ENCODE data around the gene AHSG.

The AHSG gene

DNA sequence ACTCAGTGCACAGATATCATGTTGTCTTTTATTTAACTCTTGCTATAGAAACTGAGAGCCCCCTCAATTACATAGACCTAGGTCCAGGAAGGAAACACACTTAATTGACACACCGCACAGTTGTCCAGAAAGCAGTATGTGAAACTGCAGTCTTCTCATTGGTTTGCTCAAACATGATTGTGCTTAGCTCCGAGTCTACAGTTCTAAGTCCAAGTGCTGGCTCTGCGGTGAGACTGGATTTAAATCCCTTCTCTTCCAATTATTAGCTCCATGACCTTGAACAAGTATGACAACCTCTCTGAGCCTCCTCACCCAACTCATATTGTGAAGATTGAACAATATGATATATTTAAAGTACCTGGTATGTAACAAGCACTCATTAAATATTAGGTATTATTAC is 19.0 kb upstream of the AHSG start:
- Histone ChIP-seq H3K27ac (ENCODE audit: low read depth, low read length) (no peak overlapping the region), H3K79me2 (ENCODE audit: control insufficient read depth, insufficient read depth, low read length, unreplicated experiment) (no peaks in the 10 kb centered on the region), H3K4me1 (ENCODE audit: control insufficient read depth, insufficient read depth, low read length, unreplicated experiment) (peaks cover 9% of the 10 kb centered on the region), H3K4me3 (ENCODE audit: low read depth, low read length) (no peak overlapping the region), H3K27me3 (ENCODE audit: insufficient read depth, low read length) (no peaks in the 10 kb centered on the region), H3K36me3 (ENCODE audit: insufficient read depth, low read length) (no peaks in the 10 kb centered on the region), H2AFZ (ENCODE audit: low read length, unreplicated experiment) (no peak overlapping the region)

DNA sequence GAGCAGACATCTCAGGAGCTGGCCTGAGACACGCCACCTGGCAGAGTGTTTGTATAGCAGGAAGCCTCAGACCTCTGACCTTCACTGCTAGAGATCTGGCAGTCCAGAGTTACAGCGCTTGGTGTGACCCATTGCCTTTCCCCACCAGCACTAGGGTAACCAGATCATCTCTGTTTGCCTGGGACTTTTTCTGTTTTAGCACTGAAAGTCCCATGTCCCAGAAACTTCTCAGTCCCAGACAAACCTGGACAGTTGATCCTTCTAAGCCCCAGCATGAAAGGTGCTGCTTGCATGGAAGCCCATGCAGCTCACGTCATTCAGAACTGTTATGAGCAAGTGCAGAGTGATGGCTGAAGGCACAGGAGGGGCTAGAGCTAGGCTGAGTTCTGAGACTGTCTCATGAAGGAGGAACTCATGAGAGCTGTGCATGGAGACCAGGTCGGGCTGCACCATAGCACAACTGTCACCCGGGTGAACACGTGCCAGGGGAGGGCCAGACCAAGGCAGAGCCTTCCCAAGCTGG is 18.2 kb upstream of the AHSG start:
- no peak overlapping the region for H3K27ac ChIP-seq (ENCODE audit: low read depth, low read length)
- no peak overlapping the region for H3K4me3 ChIP-seq (ENCODE audit: low read depth, low read length)
- H2AFZ ChIP-seq (ENCODE audit: low read length, unreplicated experiment), result no peak overlapping the region
- H3K79me2 ChIP-seq (ENCODE audit: control insufficient read depth, insufficient read depth, low read length, unreplicated experiment), result no peaks in the 10 kb centered on the region
- H3K27me3 ChIP-seq (ENCODE audit: insufficient read depth, low read length), result no peaks in the 10 kb centered on the region
- peaks cover 7% of the 10 kb centered on the region for H3K4me1 ChIP-seq (ENCODE audit: control insufficient read depth, insufficient read depth, low read length, unreplicated experiment)
- H3K36me3 ChIP-seq (ENCODE audit: insufficient read depth, low read length), result no peaks in the 10 kb centered on the region

DNA sequence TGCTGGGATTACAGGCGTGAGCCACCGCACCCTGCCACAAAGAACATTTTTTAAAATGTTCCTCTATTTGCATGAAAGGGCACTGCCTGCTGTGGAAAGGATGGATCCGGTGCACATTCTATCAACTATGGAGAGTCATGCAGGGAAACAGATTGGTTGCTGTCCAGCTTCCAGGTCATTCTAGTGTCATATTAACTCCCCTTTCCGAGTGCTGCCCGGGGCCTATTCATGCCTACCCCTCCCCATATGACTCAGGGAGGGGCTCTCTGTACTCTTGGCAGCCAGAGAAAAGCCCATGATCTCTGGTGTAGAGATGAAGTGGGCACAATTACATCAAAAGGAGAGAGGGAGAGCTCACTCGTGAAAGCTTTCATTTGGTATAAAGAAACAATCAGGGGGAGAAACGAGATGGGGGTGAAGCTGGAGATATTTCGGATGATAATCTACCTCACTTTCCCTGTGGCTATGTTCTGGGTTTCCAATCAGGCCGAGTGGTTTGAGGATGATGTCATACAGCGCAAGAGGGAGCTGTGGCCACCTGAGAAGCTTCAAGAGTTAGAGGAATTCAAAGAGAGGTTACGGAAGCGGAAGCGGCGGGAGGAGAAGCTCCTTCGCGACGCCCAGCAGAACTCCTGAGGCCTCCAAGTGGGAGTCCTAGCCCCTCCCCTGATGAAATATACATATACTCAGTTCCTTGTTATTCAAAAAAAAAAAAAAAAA is 16.1 kb upstream of the AHSG start:
- Histone ChIP-seq H3K4me3 (ENCODE audit: low read depth, low read length) (no peak overlapping the region), H3K79me2 (ENCODE audit: control insufficient read depth, insufficient read depth, low read length, unreplicated experiment) (no peaks in the 10 kb centered on the region), H3K27ac (ENCODE audit: low read depth, low read length) (no peak overlapping the region), H3K27me3 (ENCODE audit: insufficient read depth, low read length) (no peaks in the 10 kb centered on the region), H3K4me1 (ENCODE audit: control insufficient read depth, insufficient read depth, low read length, unreplicated experiment) (no peaks in the 10 kb centered on the region), H3K36me3 (ENCODE audit: insufficient read depth, low read length) (no peaks in the 10 kb centered on the region), H2AFZ (ENCODE audit: low read length, unreplicated experiment) (no peak overlapping the region)

DNA sequence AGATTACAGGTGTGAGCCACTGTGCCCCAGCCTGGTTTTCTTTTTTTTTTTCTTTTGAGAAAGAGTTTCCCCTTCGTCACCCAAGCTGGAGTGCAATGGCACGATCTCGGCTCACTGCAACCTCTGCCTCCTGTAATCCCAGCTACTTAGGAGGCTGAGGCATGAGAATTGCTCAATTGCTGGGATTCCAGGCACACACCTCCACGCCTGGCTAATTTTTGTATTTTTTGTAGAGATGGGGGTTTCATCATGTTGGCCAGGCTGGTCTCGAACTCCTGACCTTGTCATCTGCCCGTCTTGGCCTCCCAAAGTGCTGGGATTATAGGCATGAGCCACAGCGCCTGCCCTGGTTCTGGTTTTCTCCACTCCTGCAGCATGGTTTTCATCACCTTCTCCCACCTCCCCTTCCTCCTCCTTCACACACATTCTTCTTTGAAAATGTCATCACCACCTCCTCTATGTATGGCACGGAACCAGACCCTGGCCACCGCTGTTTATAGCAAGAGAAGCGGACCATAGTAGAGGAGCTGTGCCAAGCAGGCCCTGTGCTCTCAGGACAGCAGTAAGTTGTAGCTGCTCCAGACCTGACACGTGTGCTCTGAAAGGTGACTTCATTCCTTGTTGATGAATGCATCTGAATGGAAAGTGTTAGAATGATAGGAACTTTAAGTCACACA is 14.6 kb upstream of the AHSG start:
- no peaks in the 10 kb centered on the region for H3K36me3 ChIP-seq (ENCODE audit: insufficient read depth, low read length)
- H3K79me2 ChIP-seq (ENCODE audit: control insufficient read depth, insufficient read depth, low read length, unreplicated experiment), result no peaks in the 10 kb centered on the region
- no peak overlapping the region for H3K4me3 ChIP-seq (ENCODE audit: low read depth, low read length)
- no peaks in the 10 kb centered on the region for H3K4me1 ChIP-seq (ENCODE audit: control insufficient read depth, insufficient read depth, low read length, unreplicated experiment)
- no peak overlapping the region for H2AFZ ChIP-seq (ENCODE audit: low read length, unreplicated experiment)
- H3K27ac ChIP-seq (ENCODE audit: low read depth, low read length), result no peak overlapping the region
- H3K27me3 ChIP-seq (ENCODE audit: insufficient read depth, low read length), result no peaks in the 10 kb centered on the region

DNA sequence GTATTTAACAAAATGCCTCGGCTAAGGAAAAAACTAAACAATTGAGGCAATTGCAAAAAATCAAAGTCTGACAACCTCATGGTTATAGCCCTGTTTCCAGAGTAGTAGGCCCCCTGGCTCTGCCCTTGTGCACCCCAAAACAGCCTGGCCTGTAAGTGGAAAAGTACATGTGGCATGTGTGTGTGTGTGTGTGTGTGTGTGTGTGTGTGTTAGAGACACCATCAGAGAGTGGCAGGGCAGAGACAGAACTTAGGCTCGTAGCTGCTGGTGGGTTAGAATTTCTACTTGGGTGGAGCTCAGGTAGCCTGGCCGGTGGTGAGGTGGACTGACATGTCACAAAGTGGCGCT is 14.1 kb upstream of the AHSG start:
- Histone ChIP-seq H3K4me3 (ENCODE audit: low read depth, low read length) (no peak overlapping the region), H3K4me1 (ENCODE audit: control insufficient read depth, insufficient read depth, low read length, unreplicated experiment) (no peaks in the 10 kb centered on the region), H2AFZ (ENCODE audit: low read length, unreplicated experiment) (no peak overlapping the region), H3K79me2 (ENCODE audit: control insufficient read depth, insufficient read depth, low read length, unreplicated experiment) (no peaks in the 10 kb centered on the region), H3K36me3 (ENCODE audit: insufficient read depth, low read length) (no peaks in the 10 kb centered on the region), H3K27ac (ENCODE audit: low read depth, low read length) (no peak overlapping the region), H3K27me3 (ENCODE audit: insufficient read depth, low read length) (no peaks in the 10 kb centered on the region)

DNA sequence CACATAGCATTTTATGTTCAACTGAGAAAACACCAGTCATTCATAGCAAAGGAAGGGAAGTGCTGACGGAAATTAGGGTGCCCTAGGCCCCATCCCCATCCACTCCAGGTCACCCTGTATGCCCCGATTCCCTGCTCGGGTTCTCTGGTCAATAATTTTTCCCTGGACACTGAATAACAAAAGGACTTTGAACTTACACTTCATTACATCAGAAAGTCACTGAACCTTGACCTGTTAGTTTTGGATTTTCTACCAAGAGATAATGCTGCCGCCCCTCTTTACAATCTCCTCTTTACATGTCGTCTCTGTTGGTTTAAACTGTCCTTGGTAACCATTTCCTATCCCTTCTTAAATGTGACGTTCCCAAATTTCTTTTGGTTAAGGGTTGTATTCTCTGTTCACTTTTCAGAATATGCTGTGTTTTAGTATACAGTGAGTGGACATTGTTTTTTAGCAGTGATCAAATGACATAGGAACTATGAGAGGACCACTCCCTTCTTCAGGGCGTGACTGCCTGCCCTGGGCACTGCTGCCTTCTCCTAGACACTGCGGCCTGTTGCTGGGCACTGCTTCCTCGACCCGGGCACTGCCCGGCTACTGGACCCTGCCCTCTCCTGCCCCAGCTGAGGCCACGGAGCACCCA is 13.6 kb upstream of the AHSG start:
- H3K4me1 ChIP-seq (ENCODE audit: control insufficient read depth, insufficient read depth, low read length, unreplicated experiment), result no peaks in the 10 kb centered on the region
- no peaks in the 10 kb centered on the region for H3K36me3 ChIP-seq (ENCODE audit: insufficient read depth, low read length)
- H3K27ac ChIP-seq (ENCODE audit: low read depth, low read length), result no peak overlapping the region
- no peak overlapping the region for H2AFZ ChIP-seq (ENCODE audit: low read length, unreplicated experiment)
- H3K79me2 ChIP-seq (ENCODE audit: control insufficient read depth, insufficient read depth, low read length, unreplicated experiment), result no peaks in the 10 kb centered on the region
- H3K27me3 ChIP-seq (ENCODE audit: insufficient read depth, low read length), result no peaks in the 10 kb centered on the region
- no peak overlapping the region for H3K4me3 ChIP-seq (ENCODE audit: low read depth, low read length)

DNA sequence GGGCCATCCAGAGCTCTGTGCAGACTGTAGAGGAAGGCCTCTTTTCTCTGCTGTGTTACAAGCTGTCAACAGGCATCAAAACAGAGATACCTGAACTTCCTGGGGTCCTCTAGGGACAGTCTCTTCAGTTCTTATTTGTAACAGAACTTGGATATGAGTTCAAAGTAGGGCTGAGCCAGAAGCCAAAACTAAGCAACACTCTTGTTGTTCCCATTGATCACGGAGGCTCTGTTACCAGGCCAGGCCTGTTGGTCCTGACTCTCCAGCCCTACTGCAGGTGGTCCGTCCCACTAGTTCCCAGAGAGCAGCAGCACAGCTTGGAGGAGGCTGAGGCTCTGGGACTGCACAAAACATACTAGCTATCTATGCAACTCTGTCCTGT is 13.1 kb upstream of the AHSG start:
- no peaks in the 10 kb centered on the region for H3K79me2 ChIP-seq (ENCODE audit: control insufficient read depth, insufficient read depth, low read length, unreplicated experiment)
- H2AFZ ChIP-seq (ENCODE audit: low read length, unreplicated experiment), result no peak overlapping the region
- H3K4me1 ChIP-seq (ENCODE audit: control insufficient read depth, insufficient read depth, low read length, unreplicated experiment), result no peaks in the 10 kb centered on the region
- no peak overlapping the region for H3K4me3 ChIP-seq (ENCODE audit: low read depth, low read length)
- 0 out of 2 replicates have a peak, but pooled peaks cover 2% of the 10 kb centered on the region for H3K27me3 ChIP-seq (ENCODE audit: insufficient read depth, low read length)
- no peaks in the 10 kb centered on the region for H3K36me3 ChIP-seq (ENCODE audit: insufficient read depth, low read length)
- H3K27ac ChIP-seq (ENCODE audit: low read depth, low read length), result no peak overlapping the region

DNA sequence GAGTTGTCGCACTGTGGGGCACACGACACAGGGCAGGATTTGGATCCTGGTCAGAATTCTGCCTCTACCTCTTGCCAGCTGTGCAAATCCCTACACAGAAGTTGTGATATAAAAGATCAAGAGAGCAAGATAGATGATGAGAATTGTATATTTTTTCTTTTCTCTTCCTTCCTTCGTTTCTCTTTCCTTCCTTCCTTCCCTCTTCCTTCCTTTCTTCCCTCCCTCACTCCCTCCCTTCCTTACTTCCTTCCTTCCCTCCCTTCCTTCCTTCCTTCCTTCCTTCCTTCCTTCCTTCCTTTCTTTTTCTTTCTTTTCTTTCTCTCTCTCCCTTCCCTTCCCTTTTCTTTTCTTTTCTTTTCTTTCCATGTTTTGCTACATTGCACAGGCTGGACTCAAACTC is 12.0 kb upstream of the AHSG start:
- H3K4me1 ChIP-seq (ENCODE audit: control insufficient read depth, insufficient read depth, low read length, unreplicated experiment), result no peaks in the 10 kb centered on the region

DNA sequence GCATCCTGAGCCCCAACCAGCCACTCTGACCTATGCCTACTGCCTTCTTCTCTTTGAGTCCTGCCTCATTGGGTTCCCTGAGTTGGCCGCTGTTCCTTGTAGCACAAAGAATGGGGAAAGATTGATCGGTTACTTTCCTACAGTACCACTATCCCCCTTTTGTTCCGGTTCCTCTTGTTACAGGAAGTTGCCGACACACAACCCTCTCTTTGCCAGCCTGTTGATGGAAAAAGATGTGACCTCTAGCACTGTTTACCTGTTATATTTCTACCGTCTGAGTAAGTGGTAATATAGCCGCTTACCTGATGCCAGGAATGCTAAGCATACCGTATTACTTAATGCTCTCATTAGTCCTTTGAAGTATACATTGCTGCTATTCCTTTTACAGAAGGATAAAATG is 9.7 kb upstream of the AHSG start:
- Histone ChIP-seq H3K79me2 (ENCODE audit: control insufficient read depth, insufficient read depth, low read length, unreplicated experiment) (no peaks in the 10 kb centered on the region), H3K27me3 (ENCODE audit: insufficient read depth, low read length) (peaks cover 9% of the 10 kb centered on the region; the same call in 1 of the 2 replicates), H3K27ac (ENCODE audit: low read depth, low read length) (no peak overlapping the region), H3K4me1 (ENCODE audit: control insufficient read depth, insufficient read depth, low read length, unreplicated experiment) (no peaks in the 10 kb centered on the region), H3K36me3 (ENCODE audit: insufficient read depth, low read length) (no peaks in the 10 kb centered on the region), H2AFZ (ENCODE audit: low read length, unreplicated experiment) (no peak overlapping the region), H3K4me3 (ENCODE audit: low read depth, low read length) (no peak overlapping the region)

More for the DNA sequence above, 12.0 kb upstream of the AHSG start:
- H3K4me3 ChIP-seq (ENCODE audit: low read depth, low read length), result no peak overlapping the region
- H3K79me2 ChIP-seq (ENCODE audit: control insufficient read depth, insufficient read depth, low read length, unreplicated experiment), result no peaks in the 10 kb centered on the region
- no peak overlapping the region for H2AFZ ChIP-seq (ENCODE audit: low read length, unreplicated experiment)
- peaks cover 9% of the 10 kb centered on the region; the same call in 1 of the 2 replicates for H3K27me3 ChIP-seq (ENCODE audit: insufficient read depth, low read length)
- no peaks in the 10 kb centered on the region for H3K36me3 ChIP-seq (ENCODE audit: insufficient read depth, low read length)
- H3K27ac ChIP-seq (ENCODE audit: low read depth, low read length), result no peak overlapping the region

DNA sequence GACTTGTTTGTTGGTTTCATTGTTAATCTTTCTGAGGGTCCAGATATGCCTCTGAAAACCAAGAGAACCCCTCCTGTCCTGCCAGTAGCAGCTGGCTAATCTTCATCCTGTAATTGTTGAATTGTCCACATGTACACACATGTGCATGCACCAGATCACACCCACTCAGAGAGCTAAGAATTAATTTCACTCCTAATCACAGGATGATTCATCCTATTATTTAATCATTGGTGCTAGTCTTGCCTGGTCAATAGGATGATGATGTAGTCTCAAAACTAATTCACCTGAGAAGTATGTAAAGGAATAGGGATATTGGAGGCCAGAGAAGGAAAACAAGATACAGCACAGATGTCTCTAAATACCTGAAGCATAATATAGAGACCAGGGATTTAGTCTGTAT is 7.8 kb upstream of the AHSG start:
- H3K4me3 ChIP-seq (ENCODE audit: low read depth, low read length), result no peak overlapping the region
- H3K36me3 ChIP-seq (ENCODE audit: insufficient read depth, low read length), result no peaks in the 10 kb centered on the region
- no peak overlapping the region for H2AFZ ChIP-seq (ENCODE audit: low read length, unreplicated experiment)
- no peaks in the 10 kb centered on the region for H3K4me1 ChIP-seq (ENCODE audit: control insufficient read depth, insufficient read depth, low read length, unreplicated experiment)
- H3K27ac ChIP-seq (ENCODE audit: low read depth, low read length), result no peak overlapping the region
- peaks cover 9% of the 10 kb centered on the region; the same call in 1 of the 2 replicates for H3K27me3 ChIP-seq (ENCODE audit: insufficient read depth, low read length)
- H3K79me2 ChIP-seq (ENCODE audit: control insufficient read depth, insufficient read depth, low read length, unreplicated experiment), result no peaks in the 10 kb centered on the region

All from ACC112 (cell line).